SJSA1 (cell line): ENCODE measurements around the gene SLC9B2. TPM values are rescaled to one million over a fixed set of nuclear protein-coding genes. Genes with fewer than 3 reads are reported as not detected.

Source experiments
- DNase-seq, 2 experiments: peaks; one replicate each; pipeline ENCODE4 v3.0.0-alpha.2; 2015 to 2020; ENCODE audit warnings: low spot score in 2 of 2, low read depth in 1 of 2
- H3K27ac ChIP-seq: fragments of 250-450 bp; sonication (Bioruptor Pico); 2 replicates; pipeline ENCODE4 v1.5.1; 2020; ENCODE audit warnings: mild to moderate bottlenecking, moderate library complexity
- H3K27me3 ChIP-seq: fragments of 250-450 bp; sonication (Bioruptor Pico); replicated peaks from 2 replicates; pipeline ENCODE4 v1.5.1; 2020; ENCODE audit warnings: mild to moderate bottlenecking, moderate library complexity
- H3K36me3 ChIP-seq: fragments of 250-450 bp; sonication (Bioruptor Pico); 2 replicates; pipeline ENCODE4 v1.5.1; 2020; ENCODE audit warnings: mild to moderate bottlenecking
- H3K4me1 ChIP-seq: fragments of 250-450 bp; sonication (Bioruptor Pico); replicated peaks from 2 replicates; pipeline ENCODE4 v1.6.1; 2021; ENCODE audit warnings: mild to moderate bottlenecking
- H3K4me3 ChIP-seq: fragments of 250-450 bp; sonication (Bioruptor Pico); 2 replicates; pipeline ENCODE4 v1.5.1; 2020; ENCODE audit warnings: mild to moderate bottlenecking
- H3K9me3 ChIP-seq: fragments of 250-450 bp; sonication (Bioruptor Pico); replicated peaks from 2 replicates; pipeline ENCODE4 v1.5.1; 2020; ENCODE audit warnings: mild to moderate bottlenecking
- total RNA-seq: library from RNA; depleted of rRNA; stranded (reverse); fragments of >200 nt; shearing (Covaris generic); gene quantifications from 2 replicates; pipeline ENCODE4 v1.2.3, GENCODE V29; 2014; rRNA removed

SLC9B2 gene
- total RNA-seq, 1 experiment from 2014 or later = 28.5 TPM

- H3K9me3 ChIP-seq = no peaks in the 10 kb centered on the region
- no peak overlapping the region for H3K27ac ChIP-seq
- H3K36me3 ChIP-seq = no peaks in the 10 kb centered on the region
- no peak for DNase-seq
- H3K27me3 ChIP-seq = no peaks in the 10 kb centered on the region
- no peaks in the 10 kb centered on the region for H3K4me1 ChIP-seq
- H3K4me3 ChIP-seq = no peak overlapping the region
These were observed 95.6 kb downstream of the SLC9B2 start for GRCh38 chr4:102981005-102981404.

Other genes with a start within 250 kb of the SLC9B2 start
- 287 and 481 TPM in 2 replicates for gene UBE2D3, start 249.2 kb downstream of the SLC9B2 start, total RNA-seq
- gene CISD2, start 207.8 kb downstream of the SLC9B2 start, total RNA-seq = 60.9 and 88.6 TPM in 2 replicates
- 1.5 TPM in 1 of 2 replicates, not detected in the other for gene SLC9B1, start 57.1 kb downstream of the SLC9B2 start, total RNA-seq
- gene BDH2, start 23.1 kb upstream of the SLC9B2 start, total RNA-seq = 20.5 and 36.8 TPM in 2 replicates
- gene CENPE, start 121.6 kb upstream of the SLC9B2 start, total RNA-seq = 39.8 and 46.6 TPM in 2 replicates